GM19452 (cell line): Measurements from ENCODE around the gene POLE.
"Not testable (repeated sequence)": the region's sequence is repeated elsewhere in the genome, so short reads cannot be mapped to it uniquely, and the experiment has no call there.

Experiments used
- ATAC-seq: cut with Tn5 transposase; IDR thresholded peaks from one replicate; pipeline ENCODE4 v1.9.1; 2021; ENCODE audit not compliant: unreplicated experiment

The POLE gene

DNA sequence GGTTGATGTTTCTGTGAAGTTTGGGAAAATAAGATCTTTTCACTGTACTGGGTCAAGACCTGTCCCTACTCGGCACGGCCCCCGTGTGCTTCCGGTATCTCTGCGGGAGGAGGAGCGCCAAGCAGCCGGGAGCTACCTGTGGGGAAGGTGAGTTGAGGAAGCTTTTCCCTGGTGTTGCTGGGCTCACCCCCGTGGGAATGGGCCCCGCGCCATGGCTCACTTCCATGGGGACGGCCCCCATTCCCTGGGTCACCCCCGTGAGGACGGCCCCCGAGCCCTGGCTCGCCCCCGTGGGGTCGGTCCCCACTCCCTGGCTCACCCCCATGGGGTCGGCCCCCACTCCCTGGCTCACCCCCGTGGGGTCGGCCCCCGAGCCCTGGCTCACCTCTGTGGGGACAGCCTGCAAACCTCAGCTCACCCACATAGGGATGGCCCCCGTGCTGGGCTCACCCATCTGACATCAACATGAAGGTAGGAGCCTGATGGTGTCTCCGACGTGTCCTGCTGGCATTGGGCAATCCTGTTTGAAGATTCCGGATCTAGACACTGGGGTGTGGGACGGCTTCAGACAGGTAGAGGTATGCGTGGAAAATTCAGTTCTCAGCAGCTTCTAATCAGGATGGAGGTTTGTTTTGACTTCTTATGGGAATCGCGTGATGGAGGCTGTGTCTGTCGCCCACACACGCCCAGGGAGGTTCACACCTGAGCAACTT is 85.8 kb downstream of the POLE start:
- no peak for ATAC-seq

DNA sequence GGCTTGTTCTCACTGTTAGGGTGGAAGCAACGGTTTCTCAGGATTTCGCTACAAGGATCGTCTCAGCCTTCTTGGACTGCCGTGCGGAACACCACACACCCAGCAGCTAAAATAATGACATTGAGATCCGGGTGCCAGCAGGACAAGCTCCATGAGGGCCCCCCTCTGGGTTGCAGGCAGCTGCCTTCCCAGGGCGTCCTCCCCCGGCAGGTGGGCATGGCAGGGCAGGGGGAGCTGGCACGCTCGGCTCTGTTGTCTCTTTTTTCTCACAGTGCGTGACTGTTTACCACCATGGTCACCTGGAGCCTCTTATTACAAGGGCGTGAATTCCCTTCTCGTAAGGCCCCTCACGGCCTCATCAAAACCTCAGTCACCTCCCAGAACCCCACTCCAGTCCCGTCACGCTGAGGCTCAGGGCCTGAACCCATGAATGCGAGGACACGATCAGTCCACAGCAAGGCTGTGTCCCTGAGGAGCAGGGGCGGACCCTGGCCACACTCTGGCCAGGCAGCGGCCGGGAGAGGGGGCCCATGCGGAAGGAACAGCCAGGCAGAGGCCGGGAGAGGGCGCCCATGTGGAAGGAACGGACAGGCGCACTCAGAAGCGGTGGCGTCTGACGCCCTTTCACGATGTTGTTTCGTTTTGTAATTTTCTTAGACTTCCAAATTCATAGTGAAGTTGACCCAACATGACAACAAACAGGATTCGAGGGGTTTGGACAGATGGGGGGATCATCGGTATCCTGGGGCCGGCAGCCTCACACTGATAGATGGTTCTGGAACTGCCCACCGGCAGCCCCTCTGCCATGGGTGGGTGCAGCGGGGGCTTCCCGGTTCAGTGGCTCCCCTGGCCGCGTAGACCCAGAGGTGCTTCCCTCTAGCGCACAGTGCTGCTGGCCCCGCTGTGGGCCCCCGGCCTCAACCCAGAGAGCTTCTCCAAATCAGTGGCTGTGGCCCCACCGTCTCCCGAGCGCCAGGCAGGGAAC is 86.8 kb downstream of the POLE start:
- no peak for ATAC-seq

DNA sequence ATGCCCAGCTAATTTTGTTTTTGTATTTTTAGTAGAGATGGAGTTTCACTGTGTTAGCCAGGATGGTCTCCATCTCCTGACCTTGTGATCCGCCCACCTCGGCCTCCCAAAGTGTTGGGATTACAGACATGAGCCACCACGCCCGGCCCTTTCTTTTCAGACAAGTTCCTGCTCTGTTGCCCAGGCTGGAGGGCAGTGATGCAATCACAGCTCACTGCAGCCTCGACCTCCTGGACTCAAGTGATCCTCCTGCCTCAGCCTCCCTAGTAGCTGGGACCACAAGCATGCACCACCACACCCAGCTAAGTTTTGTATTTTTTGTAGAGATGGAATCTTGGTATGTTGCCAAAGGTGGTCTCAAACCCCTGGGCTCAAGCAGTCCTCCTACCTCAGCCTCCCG is 87.6 kb downstream of the POLE start:
- not testable (repeated sequence) for ATAC-seq

DNA sequence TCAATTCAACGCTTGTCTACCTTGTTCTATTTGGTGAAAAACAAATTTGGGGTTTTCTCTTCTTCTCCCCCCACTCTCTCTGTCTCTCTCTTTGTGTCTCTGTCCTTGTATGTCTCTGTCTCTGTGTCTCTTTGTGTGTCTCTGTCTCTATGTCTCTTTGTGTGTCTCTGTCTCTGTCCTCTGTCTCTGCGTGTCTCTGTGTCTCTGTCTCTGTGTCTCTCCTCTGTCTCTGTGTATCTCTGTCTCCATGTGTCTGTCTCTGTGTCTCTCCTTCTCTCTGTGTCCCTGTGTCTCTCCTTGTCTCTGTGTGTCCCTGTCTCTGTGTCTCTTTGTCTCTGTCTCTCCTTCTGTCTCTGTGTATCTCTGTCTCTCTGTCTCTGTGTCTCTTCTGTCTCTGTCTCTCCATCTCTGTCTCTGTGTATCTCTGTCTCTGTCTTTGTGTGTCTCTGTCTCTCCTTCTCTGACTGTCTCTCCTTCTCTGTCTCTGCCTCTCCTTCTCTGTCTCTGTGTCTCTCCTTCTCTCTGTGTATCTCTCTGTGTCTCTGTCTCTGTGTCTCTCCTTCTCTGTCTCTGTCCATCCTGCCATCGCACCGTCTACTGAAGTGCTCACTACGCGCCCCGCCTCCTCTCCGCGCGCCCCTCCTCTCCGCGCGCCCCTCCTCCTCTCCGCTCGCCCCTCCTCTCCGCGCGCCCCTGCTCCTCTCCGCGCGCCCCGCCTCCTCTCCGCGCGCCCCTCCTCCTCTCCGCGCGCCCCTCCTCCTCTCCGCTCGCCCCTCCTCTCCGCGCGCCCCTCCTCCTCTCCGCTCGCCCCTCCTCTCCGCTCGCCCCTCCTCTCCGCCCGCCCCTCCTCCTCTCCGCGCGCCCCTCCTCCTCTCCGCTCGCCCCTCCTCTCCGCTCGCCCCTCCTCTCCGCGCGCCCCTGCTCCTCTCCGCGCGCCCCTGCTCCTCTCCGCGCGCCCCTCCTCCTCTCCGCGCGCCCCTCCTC is 89.5 kb downstream of the POLE start:
- ATAC-seq = no peak

DNA sequence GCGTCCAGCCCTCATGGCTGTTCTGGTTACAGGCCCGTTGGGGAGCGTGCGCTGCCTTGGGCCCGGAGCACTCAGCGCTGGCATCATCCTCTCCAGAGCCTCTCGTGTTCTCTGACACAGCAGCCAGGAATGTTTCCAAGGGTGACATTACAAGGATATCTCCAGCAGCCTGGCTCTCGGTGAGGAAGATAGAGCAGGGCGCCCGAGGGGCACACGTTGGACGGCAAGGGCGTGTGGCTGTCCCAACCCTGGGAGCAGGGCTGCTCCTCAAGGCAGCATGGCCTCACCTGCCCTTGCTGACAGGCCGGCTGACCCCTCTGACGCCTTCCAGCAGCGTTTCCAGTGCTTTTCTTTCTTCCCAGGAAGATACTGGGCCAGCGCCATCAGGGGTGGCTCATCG is 91.1 kb downstream of the POLE start:
- ATAC-seq = no peak

DNA sequence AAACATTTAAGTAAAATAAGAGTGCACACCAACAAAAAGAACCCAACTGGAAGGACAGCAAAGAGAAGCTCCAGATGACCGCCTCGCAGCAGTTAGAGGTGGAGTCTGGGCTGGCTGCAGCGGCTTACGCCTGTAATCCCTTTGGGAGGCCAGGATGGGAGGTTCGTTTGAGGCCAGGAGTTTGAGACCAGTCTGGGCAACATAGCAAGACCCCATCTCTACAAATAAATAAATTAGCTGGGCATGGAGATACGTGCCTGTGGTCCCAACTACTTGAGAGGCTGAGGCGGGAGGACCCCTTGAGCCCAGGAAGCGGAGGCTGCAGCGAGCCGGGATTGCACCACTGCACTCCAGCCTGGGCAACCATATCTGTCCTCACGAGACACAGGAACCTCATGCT is 92.0 kb downstream of the POLE start:
- ATAC-seq = no peak

DNA sequence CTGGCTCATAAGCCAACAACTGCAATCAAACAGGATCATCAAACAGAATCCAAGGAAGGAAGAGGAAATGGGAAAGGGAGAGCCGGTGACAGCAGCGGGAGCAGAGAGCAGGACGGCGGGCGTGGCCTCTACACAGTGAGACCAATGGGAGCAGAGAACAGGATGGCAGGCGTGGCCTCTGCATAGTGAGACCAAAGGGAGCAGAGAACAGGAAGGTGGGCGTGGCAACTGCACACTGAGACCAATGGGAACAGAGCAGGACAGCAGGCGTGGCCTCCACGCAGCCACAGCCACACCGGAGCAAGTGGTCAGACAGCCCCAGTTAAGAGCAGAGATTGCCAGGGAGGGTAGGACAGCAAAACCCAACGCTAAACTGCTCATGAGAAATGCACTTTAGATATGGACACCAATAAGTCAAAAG is 93.2 kb downstream of the POLE start:
- ATAC-seq = no peak

DNA sequence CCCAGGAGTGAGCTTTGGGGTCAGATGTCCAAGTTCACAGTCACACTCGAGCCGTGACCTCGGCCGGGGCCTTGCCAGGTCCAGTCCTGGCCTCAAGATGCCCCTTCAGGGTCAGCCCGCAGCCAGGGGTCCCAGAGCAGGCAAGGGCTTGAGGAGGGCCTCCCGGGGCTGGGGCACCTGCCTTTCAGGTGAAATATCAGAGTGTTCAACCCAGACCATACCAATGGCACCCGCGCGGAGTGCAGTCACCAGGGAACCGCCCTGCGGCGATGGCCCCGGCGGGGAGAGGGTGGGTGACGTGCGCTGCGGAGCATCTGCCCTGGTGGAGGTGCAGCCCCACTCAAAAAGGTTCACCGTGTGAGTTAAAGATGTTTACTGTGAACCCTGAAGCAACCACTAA is 93.6 kb downstream of the POLE start:
- no peak for ATAC-seq

DNA sequence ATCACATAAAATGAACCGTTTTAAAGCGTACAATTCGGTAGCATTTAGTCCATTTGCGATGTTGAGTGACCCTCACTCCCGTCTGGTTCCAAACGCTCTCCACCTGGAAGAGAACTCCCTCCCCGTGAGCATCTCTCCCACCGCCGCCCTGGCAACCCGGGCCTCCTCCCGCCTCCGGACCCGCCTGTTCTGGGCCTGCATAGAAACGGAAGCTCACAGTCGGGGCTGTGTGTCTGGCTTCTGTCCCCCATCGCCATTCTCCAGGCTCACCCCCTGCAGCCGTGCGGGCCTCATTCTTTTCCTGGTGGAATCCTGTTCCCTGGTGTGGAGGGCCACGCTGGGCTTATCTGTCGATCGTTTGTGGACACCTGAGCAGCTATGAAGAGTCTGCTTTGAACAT is 94.1 kb downstream of the POLE start:
- no peak for ATAC-seq

DNA sequence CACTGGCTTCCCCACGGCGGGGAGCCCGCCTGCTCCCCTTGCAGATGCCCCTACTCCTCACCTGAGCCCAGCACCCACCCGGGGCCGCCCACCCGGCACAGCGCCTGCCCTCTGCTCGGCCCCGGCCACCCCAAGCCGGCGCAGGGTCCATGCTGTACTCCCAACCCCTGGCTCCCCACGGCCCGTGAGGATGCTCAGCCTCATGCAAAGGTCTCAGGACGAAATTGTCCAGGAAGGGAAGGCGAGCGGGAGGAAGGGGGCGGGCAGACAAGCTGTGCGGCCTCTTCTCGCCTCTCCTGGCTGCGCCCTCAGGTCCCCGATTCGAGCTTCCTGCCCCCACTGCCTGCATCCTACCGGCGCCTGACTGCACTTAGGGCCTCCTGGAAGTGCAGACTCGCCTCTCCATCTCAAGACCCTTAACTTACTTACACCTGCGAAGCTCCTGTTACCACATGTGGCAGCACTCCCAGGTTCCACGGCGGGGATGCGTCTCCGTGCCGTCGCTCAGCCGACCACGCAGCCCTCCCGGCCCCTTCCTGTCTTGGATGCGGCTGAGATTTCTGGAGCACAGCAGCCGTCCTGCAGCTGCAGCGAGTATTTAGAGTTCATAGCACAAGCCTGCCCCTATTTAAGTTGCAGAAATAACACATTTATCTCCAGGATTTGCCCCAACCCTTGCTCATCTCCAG is 94.7 kb downstream of the POLE start:
- no peak for ATAC-seq

DNA sequence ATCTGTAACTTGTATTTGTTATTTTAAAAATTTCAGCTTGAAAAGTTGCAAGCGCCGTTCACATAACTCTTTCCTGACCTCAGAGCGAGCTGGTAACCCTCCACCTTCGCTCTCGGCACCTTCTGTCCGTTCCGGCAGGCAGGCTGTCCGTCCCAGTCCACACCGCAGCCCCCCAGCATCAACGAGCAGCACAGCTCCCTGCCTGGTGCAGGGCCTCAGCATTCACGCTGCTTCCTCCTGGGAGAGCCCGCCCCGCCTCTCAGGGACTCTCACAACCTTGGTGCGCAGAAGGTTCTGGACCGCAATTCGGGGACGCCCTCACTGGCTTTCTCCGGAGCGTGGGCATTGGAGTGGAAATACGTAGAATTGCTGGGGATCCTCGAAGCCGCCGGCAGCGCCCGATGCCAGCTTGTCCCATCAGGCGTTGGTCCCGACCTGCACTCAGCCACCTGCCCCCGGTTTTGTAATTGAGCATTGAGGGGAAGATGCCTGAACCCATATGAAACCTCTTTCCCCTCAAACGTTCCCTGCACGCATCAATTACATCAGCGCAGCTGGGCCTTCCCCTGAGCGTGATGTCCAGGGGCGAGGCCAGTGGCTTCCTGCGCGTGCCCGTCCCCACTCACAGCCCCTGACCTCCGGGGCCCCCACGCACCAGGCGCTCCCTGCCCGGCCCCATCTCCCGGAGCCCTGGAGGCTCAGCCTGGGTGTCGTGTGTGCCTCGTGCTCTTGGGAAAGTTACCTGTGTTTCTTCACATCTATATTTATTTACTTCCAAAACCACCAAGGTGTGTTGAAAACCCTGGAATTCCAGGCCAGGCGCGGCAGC is 95.8 kb downstream of the POLE start:
- no peak for ATAC-seq

DNA sequence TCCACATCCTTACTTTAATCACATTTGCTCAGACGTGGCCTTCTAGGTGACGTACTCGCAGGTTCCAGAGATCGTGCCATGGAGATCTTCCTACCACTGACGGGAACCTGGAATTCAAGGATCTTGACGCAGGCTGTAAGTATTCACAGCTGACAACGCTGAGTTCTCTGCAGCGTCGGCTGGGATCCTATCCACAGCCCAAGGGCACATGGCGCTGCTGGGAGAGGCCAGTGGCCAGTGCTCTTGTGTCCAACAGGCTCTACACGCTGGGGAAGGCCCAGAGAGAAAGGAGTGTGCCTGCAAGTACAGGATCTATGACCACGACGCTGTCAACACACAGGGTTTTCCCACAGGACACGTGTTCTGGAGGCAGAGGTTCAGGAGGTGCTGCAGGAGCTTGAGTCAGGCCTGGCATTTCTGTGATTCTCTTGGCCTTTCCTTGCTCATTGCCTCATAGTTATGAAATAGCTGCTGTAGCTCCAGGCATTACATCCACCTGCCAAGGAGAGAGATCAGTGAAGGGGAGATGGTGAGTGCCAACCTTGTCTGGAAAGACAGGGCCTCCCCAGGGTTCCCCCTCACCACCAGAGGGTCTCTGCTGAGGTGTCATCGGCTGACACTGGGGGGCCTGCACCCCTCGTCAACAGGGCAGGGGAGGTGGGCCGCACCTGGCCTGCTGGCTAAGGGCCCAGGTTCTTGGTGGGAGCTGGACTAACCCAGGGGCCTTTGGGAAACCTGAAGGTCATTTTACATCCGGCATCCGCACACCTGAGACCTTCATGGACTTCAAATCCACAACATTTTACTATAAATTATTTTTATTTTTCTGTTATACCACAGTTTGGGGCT is 98.1 kb downstream of the POLE start:
- ATAC-seq = no peak

DNA sequence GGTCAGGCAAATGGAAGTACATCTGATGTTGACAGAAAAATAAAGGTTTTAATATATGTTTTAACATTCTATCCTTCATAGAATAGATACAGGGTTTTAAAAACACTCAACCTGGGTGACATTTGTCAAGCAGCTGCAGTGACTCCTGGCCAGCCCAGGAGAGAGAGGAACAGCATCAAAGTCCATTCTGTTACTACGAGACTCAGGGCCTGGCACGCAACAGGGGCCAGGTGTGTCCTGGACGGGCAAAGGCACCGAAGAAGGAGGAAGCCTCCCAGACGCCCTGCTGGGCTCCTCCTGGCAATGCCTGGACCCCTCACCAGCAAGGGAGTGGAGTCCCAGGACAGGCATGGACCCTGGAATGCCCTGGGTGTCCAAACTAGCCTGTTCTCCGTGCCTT is 98.8 kb downstream of the POLE start:
- no peak for ATAC-seq

DNA sequence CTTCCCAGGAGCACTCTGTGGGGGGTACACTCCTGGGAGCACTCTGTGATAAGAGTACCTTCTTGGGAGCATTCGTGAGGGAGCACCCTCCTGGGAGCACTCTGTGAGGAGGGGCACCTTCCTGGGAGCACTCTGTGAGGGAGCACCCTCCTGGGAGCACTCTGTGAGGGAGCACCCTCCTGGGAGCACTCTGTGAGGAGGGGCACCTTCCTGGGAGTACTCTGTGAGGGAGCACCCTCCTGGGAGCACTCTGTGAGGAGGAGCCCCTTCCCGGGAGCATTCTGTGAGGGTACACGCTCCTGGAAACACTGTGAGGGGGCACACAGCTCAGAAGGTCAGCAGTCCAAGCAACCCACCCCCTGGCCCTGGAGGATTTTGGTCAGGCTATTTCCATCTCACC is 99.4 kb downstream of the POLE start:
- ATAC-seq = no peak

DNA sequence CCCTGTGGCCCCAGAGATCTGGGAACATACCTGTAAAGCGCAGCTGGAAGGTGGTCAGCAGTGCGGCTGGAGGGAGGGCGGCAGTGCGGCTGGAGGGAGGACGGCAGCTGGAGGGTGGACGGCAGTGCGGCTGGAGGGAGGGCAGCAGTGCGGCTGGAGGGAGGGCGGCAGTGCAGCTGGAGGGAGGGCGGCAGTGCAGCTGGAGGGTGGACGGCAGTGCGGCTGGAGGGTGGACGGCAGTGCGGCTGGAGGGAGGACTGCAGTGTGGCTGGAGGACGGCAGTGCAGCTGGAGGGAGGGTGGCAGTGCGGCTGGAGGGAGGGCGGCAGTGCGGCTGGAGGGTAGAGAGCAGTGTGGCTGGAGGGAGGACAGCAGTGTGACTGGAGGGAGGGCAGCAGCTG is 100.2 kb downstream of the POLE start:
- ATAC-seq = no peak

DNA sequence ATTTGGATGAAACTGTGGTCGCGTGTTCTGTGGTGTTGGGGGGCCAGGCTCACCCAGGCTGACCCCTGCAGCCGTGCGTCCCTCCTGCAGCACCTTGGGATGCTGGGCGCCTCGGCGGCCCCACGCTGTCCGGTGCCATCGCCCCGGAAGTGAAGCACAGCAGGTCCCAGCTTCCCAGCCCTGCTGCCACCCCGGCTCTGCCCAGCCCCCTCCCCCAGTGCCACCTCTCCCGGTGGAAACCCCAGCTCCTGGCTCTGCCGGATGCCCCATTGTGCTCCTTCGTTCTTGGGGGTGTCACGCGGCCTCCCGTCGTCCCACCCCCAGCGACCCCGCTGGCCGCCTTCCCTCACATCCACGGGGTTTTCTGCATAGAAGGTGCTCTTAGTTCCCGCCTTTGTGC is 102.0 kb downstream of the POLE start:
- ATAC-seq = no peak

DNA sequence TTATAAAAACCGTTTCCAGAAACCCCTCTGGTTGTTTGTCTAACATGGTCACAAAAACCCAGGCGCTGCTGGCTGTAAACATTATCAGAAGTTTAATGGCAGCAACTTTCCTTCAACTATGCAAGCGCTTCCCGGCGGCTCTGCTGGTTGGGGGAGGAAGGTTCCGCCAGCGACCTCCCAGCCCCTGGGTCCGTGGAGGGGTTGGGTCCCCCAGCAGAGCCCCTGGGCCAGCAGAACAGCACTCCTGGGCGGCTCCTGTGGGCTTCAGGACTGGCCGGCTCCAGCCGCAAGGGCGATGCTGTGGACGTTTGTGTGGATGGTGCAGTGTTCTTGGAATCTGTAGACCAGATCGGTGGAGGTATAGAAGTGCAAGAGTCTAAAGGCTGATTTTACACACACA is 102.7 kb downstream of the POLE start:
- no peak for ATAC-seq

DNA sequence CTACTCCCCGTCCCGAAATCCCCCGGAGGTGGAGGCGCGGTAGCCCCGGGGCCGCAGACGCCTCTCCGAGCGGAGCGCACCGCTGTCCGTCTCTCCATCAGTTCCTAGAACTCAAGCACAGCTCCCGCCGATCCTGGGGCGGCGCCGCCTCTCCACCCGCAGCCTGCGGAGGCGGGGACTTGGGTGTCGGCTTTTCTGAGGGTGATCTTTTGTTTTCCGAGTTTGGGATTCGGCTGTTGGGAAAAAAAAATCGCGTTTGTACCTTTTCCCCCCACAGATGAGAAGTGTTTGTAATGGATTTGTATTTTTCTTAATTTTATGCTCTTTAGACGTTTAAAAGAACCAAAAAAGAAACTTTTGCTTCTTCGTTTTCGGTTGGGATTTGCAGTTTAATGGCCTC is 103.4 kb downstream of the POLE start:
- no peak for ATAC-seq

DNA sequence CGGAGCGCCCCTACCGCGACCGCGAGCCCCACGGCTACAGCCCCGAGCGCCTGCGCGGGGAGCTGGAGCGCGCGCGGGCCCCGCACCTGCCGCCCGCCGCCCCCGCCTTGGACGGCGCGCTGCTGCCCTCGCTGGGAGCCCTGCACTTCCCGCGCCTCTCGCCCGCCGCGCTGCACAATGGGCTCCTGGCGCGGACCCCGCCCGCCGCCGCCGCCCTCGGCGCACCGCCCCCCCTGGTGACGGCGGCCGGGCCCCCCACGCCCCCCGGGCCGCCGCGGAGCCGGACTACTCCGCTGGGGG is 103.8 kb downstream of the POLE start:
- ATAC-seq = no peak
